COLO668 (cell line): ENCODE measurements around the gene NCEH1.
A peak's percentile ranks its signal among the peaks of the same experiment; 100 is the strongest.

Experiments
- DNase-seq: peaks from one replicate; lab custom pipeline; 2025; ENCODE audit not compliant: unreplicated experiment; lab: John Stamatoyannopoulos, UW

The NCEH1 gene

DNA sequence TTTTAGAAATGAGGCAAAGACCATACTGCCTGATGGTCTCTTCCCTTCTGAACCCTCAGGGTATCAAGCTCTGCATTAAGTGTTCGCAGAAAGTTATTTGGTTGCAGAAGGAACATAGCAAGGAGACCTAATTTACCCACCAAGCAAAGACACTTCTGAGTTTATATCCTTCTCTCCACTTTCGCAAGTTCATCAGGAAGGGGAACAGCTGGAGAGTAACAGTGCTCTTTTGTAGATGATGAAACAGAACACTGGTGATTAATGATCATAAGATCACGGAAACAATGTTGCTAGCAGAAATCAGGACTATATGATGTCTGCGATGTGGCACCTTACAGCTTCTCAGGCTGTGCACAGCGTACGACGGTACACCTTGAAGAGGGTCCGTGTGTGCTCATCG is 62.1 kb downstream of the NCEH1 start:
- no peak for DNase-seq

DNA sequence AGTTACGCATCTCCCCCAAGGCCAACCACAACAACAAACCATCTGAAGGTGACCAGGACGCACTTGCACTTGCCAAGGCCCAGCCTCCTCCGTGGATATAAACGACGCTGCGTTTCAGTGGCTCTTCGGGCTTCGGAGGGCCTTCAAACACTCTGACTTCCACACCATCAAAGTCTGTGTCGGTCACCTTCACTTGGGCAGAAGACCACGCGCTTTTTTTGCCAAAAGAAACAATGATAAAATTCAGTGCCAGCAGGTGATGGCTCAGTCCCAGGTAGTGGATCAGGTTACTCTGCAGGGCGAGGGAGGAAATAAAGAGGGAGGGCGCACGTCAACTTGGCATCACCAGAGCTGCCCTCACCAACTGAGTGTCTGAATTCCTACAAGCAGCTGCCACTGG is 63.0 kb downstream of the NCEH1 start:
- DNase-seq = peak; percentile 52

DNA sequence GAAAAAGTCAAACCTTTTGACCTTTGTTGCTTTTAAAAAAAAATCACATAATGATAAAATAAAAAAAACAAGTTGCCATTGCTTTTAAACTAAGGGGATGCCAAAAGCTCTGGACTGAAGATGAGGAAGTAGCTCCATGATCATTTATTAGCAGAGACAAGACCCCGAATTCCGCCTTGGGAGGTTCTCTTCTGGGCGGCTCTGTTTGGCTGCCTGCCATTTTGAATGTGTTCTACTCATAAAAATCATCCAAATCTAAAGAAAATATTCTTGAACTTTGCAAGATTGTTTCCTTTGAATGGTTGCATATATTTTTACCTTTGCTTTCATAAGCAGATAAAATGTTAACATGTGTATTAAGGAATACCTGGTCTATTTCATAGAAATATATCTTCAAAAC is 63.8 kb downstream of the NCEH1 start:
- no peak for DNase-seq

DNA sequence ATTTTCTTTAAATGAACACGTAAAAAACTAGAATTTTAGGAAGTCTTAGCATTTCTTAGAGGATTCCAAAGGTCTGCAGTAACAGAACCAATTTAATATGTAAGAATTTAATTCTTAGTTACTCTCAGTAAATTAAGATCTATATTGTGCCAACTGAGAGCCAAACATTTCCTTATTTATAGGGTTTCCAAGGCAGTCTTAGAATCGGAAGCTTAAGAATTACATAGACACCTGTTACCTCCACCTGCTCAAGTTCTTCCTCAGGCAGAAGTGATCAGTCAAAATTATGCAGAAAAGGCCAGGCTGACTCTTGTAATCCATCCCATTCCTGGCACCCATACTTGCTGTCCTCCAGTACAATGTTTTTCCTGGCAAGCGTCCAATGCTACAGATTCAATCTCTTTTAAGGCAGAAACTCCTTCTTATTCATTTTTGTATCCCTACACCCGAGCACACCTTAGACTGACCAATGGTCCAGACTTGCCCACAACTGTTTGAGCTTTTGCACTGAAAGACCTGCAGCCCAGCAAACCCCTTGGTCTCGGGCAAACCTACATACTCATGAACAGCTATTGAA is 64.3 kb downstream of the NCEH1 start:
- DNase-seq = no peak

DNA sequence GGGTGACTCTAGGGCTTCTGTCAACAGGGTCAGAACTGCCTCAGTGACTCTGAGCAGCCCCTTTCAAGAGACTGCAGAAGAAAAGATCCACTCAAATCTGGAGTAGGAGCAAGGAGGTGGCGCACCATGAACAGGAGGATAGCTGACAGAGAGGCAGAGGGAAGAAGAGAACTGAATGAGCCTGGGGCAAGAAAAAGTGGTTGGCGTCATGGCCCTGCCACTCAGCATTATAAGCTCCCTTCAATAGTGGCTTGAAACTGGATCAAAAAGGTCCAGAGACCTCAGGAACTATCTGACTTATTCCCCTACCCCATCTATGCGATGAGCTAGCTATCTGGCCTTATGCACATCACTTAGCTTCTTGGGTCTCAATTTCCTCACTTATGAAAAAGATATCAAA is 66.6 kb downstream of the NCEH1 start:
- DNase-seq = no peak

DNA sequence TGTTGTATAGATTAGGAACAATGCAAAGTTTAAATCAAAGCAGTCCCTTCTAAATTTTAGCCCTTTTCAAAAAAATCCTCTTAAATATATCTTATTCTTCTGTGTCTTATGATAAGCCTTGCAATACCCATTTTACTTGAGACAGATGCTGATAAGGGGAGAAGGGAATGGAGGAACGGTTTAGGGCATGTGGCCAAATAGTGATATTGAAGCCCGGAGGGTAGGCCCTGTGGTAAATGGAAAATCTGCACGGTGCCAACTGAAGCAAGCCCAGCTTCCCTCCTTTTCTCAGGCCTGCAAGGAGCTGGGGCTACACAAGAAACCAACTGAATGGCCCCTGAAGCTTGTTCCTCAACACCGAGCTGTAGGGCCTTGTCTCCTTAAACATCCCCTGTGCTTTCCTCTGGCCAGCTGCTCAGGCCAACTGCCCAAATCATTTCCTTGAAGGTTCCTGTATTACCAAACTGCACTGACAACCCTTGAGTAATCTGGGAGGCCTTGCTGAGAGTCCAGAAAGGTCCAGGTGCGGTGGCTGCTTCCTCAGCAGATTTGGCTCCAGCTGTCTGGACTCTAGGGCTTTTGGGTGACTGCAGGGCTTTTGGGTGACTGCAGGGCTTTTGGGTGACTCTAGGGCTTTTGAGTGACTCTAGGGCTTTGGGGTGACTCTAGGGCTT is 67.2 kb downstream of the NCEH1 start:
- no peak for DNase-seq

DNA sequence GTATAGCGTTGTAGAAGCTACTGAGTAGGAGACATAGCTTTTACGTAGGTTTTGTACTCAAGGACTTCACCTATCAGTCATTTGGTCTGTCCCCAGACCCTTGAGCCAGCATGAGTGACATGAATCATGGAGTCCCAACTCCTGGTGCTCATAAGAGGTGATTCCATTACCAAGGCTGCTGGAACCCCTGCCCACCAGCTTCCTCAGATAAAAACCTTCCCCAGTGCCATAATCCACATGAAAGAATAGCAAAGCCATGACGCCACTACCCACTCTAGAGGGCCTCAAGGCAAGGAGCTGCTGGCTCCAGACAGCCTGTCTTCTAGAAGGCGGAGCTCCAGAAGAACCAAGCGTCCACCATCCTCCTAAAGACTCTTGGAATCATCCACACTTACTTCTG is 69.6 kb downstream of the NCEH1 start:
- no peak for DNase-seq

DNA sequence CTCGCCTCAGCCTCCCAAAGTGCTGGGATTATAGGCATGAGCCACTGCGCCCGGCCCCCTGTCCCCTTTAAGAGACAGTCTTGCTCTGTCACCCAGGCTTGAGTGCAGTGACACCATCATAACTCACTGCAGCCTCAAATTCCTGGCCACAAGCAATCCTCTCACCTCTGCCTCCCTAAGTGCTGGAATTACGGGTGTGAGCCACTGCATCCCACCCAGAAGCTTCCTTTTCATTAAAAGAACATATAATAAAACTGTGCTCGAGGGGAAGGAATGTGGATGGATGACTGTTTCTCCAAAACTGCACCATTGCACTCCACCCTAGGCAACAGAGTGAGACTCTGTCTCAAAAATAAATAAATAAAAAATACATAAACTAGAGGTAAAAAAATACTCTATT is 70.1 kb downstream of the NCEH1 start:
- DNase-seq = no peak

DNA sequence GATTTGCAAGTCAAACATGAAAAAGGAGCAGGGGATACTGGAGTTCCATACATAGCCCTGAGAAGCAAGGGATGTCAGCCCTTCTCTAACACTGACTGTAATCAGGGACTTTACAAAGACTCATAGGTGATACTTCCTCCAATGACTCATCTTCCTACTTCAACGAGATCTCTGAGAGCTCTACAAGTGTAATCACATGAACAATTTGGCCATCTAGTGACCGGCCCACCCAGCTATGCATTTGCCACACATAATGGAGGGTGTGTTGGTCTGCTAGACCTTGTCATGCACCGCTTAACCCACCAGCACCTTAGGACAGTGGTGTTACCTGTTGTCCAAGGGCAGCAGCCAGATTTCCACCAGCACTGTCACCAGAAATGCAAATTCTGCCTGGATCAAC is 75.3 kb downstream of the NCEH1 start:
- peak; percentile 10 for DNase-seq

DNA sequence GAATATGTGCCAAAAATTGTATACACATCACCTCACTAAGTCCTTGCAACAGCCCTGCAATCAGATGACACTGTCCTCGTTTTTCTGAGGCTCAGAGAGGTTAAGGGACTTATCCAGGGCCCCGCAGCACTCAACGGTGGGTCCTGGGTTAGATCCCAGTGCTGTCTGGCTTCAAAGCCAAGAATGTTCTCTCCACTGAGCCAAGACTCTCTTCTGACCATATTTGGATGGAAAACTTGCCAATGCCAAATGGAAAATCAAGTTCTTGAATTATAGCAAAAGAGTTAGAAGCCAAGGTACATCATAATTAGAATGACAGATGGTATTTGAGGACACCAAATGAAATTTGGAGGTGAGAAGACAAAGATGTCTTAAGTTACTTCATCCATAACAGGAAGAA is 75.9 kb downstream of the NCEH1 start:
- DNase-seq = no peak

DNA sequence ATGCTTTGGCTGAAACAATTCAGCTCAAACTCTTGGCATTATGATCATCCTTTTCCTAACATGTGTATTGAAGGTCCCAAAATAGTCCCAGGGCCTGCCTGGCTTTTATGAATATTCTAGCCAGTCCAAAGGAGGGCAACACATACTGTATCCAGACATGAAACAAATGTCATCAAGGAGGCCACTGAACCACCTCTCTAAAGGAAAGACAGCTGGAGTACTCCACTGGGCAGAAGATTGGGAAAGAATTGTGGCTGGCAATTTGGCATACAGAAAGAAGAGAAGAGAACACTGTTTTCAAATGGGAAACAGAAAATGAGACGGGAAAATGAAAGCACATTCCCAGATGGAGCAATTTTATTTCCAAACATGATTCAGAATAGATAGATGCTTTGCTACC is 80.6 kb downstream of the NCEH1 start:
- DNase-seq = no peak

DNA sequence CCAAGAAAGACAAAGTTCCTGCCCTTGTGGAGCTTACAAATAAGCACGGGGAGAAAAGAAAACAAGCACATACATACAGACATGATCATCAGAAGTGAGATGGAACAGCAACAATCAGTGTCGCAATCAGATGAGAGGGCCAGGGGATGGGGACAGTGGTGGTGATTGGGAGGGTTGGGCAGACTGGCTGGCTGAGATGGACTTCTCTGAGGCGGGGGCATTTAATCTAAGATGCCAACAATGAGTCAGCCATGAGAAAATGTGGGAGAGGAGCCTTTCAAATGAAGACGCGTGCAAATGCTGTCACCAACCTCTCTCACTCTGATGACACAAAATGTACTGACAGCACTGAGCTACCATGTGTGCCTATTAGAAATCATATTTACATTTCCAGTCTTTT is 81.4 kb downstream of the NCEH1 start:
- DNase-seq = no peak

DNA sequence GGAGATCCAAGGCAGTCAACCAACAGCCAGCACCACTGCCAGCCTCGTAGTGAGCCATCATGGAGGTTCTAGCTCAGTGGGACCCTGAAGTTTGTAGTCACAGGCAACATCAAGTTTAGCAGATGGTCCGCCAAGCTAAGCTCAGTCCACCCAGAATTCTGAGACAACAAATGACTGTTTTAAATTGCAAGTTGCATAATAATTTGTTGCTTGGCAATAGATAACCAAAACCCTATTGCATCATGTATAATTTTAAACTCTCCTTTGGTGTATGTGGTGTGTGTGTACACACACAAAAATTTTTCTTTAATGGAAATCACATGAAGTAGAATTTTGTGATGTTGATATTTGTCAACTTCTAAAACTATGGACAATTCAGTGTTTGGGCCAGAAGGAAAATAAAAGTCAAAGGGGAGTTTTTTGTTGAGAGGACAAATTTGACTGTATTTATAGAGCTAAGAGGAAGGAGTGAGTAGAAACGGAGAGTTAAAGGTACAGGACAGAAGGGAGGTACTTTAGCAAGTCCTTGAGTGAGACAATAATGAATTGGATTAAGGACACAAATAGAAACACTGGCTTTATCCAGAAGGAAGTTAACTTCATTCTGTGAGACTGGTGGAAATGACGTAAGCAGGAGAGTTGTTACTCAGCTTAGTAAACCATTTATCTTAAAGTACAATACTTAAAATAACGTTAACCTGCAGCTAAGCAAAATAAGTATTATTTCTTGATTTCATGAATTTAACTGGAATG is 83.6 kb downstream of the NCEH1 start:
- DNase-seq = no peak

DNA sequence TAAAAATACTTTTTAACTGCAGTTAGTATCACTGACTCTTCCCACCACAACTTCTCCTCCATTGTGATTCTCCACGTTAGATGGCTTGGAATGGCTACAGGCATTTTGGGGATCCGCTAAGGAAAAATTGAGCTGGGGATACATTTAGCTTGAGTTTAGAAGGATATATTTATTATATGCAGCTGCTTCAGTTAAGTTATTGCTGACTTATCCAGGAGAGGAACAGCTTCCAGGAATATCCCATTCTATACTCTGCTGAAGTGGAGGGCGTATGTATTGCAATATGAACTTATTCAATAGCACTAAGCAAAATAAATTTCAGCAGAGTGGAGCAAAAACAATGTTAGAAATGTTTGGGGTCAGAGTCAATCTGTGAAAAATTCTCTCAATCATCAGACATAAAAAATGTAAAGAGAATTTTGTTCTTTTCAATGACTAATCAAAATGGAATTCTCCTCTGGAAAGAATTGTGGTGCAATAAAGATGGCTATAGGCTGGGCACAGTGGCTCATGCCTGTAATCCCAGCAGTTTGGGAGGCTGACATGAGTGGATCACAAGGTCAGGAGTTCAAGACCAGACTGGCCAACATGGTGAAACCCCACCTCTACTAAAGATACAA is 84.7 kb downstream of the NCEH1 start:
- no peak for DNase-seq

DNA sequence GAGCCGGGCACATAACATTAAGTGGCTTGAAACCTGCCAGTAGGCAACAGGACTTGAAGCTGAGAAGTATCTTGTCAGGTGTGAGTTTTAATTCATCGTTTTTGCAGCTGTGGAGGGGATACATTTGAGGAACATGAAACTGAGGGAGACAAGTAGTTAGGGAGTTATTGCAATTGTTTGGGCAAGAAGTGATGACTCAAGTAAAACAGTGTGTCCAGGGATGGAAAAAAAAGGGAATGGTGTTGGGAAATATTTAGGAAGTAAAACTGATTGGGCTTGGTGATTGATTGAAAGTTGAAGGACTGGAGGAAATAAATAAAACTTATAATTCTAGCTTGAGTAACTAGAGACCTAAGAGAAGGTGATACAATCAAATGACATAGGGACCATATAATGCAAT is 85.5 kb downstream of the NCEH1 start:
- DNase-seq = no peak

DNA sequence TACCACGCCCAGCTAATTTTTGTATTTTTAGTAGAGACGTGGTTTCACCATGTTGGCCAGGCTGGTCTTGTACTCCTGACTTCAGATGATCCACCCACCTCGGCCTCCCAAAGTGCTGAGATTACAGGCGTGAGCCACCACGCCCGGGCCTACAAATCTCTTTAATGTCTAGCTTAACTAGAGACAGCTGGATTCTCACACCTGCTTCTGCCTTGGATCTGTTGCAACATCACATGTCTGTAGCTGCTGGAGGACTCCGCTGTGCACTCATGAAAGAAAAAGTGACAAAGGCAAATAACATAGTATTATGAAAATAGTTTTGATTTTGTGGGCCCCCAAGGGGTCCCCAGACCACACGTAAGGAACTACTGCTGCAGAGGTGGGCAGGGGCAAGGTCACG is 85.9 kb downstream of the NCEH1 start:
- DNase-seq = no peak

DNA sequence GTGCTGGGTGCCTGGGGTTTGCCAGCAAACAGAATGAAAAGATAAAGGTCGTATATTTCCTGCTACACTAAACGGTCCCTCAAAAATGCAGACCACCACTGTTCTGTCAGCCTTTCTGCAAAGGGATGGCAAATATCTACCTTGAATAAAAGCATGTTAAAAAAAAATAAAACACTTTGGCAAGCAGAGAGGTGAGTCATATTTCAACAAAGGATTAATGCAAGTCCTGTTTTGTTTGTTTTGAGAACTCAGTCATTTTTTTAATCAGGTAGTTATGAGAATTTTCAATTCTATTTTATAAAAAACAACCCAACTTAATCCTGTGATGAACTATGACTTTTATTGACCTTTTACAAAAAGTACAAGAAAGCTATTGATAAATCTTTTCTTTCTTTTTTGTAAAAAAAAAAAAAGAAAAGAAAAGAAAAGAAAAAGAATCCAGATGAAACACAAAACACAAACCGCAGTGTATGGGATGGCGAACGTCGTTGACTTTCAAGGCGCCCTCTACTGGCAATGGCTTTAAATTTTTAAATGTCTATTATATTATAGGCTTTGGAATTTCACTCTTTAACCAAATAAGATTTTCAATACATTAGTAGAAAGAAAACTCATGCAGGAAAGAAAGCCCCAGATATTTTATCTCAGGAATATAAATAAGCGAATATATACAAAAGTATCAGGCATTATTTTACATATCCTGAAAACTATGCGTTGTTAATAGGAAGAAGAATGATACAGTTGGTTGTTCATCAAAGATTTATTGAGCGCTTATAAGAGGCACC is 87.8 kb downstream of the NCEH1 start:
- DNase-seq = no peak

DNA sequence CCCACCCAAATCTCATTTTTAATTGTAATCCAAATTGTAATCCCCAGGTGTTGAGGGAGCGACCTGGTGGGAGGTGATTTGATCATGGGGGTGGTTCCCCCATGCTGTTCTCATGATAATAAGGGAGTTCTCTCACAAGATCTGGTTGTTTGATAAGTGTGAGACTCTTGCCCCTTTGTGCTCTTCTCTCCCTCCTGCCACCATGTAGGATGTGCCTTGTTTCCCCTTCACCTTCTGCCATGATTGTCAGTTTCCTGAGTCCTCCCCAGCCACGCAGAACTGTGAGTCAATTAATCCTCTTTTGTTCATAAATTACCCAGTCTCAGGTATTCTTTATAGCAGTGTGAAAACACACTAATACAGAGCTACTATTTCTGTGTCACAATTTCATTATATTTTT is 88.7 kb downstream of the NCEH1 start:
- no peak for DNase-seq

DNA sequence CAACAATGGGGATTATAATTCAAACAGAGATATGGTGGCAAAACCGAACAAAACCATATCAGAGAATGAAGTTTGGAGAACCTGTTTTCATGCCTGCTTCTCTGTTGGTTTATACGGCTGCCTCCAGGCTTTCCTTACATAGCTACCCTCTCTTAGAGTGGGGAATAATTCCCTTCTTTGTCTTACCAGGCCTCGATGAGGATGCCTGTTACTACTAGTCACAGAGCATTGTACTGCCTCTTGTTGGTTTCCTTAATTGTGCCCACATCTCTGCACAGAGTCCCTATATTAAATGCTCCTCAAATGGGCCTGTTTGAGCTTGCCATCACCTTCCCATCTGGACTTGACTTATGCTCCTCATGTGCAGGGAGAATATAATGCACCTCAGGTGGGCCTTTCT is 92.9 kb downstream of the NCEH1 start:
- no peak for DNase-seq

DNA sequence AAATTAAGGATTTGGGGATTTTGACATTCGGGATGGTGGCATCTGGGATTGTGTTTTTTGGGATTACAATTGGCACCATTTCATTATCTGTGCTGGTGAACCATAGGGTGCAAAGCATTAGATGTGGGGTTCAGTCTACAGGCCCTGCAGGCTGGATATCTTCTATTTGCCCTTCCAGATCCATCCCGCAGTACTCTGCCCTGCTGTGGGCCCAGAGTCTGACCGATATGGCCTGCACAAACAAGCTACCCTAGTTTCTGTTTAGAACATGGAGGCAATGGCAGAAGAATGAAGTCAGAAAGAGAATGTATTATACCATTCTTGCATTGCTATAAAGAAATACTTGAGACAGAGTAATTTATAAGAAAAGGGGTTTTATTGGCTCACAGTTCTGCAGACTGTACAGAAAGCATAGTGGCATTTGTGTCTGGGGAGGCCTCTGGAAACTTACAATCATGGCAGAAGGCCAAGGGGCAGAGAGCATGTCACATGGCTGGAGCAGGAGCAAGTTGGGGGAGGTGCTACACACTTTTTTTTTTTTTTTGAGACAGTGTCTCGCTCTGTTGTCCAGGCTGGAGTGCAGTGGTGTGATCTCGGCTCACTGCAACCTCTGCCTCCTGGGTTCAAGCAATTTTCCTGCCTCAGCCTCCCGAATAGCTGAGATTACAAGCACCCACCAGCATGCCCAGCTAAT is 93.7 kb downstream of the NCEH1 start:
- no peak for DNase-seq

DNA sequence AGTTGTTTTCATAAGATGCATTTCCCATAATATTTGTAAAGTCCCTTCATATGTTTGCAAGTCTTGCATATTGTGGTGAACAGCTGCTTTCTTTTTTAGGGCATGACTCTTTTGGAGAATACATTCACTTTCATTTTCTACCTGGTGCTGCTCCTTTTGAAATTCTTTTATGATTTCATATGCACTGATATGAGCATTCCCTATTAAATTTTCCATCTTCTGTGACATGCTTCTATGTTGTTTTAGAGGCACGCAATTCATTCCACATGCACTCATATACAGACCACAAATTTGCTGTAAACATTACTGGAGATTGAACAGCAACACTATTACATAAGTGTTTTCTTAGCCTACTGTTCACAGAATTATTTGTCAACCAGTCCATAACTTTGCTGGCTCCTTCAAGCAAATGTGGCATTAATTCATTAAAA is 94.8 kb downstream of the NCEH1 start:
- DNase-seq = no peak
